Measurements from ENCODE around the gene TESK2. TPM values are rescaled to one million over a fixed set of nuclear protein-coding genes. Genes with fewer than 3 reads are reported as not detected.

The TESK2 gene
- total RNA-seq, 1 donor from 2014 or later: 8.0 TPM

DNA sequence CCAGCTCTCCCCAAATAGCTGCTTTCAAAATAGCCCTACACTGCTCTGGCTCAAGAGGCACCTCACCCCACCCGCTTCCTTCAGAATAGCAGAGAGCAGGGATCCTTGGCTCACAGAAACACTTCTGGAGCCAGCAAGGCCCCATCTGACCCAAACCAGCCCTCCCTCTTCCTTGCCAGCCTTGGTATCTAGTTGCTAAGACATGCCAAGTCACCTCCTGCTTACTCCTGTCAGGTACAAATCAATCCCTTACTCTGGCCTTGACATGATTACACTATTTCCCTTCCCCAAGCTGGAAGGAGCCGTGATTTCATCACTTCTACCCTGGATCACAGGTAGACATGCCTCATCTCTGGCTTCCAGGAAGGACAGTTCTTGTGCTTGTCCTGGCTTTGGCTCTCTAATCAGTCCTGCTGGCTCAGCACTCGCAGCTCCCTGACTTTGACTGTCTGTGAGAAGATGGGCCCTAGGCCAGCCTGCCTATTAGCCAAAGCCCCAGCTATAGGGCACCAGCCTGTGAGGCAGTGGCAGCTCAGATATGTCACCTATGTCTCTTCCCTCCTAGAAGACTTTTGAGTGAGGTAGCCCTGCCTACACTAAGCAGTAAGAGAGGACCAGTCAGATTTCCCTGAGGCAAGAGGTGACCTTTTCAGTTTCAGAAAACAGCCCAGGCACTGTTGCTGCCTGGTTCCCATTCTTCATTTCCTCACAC lies 141.8 kb downstream of the TESK2 start:
- H3K27me3 Mint-ChIP-seq (ENCODE audit: unreplicated experiment): peaks cover 1% of the 10 kb centered on the region
- H3K36me3 Mint-ChIP-seq (ENCODE audit: low read depth, unreplicated experiment): peaks cover 23% of the 10 kb centered on the region
- TF ChIP-seq, protein P1, sequence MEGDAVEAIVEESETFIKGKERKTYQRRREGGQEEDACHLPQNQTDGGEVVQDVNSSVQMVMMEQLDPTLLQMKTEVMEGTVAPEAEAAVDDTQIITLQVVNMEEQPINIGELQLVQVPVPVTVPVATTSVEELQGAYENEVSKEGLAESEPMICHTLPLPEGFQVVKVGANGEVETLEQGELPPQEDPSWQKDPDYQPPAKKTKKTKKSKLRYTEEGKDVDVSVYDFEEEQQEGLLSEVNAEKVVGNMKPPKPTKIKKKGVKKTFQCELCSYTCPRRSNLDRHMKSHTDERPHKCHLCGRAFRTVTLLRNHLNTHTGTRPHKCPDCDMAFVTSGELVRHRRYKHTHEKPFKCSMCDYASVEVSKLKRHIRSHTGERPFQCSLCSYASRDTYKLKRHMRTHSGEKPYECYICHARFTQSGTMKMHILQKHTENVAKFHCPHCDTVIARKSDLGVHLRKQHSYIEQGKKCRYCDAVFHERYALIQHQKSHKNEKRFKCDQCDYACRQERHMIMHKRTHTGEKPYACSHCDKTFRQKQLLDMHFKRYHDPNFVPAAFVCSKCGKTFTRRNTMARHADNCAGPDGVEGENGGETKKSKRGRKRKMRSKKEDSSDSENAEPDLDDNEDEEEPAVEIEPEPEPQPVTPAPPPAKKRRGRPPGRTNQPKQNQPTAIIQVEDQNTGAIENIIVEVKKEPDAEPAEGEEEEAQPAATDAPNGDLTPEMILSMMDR (IDR thresholded peaks at IDR 0.05; ENCODE audit: unreplicated experiment): no peak
- DNase-seq (ENCODE audit: low spot score): no peak
- H3K4me1 Mint-ChIP-seq (ENCODE audit: unreplicated experiment): peaks cover 15% of the 10 kb centered on the region
- peak overlapping the region; percentile 32 for H3K27ac Mint-ChIP-seq (ENCODE audit: unreplicated experiment)
- no peak overlapping the region for H3K4me3 Mint-ChIP-seq (ENCODE audit: unreplicated experiment)
- H3K9me3 Mint-ChIP-seq (ENCODE audit: unreplicated experiment): no peaks in the 10 kb centered on the region

GRCh38 chr1:45348609-45348965 lies 142.4 kb downstream of the TESK2 start:
- H3K36me3 Mint-ChIP-seq (ENCODE audit: low read depth, unreplicated experiment): peaks cover 28% of the 10 kb centered on the region
- peaks cover 1% of the 10 kb centered on the region for H3K27me3 Mint-ChIP-seq (ENCODE audit: unreplicated experiment)
- no peak for DNase-seq (ENCODE audit: low spot score)
- TF ChIP-seq, protein P1 (IDR thresholded peaks at IDR 0.05; ENCODE audit: unreplicated experiment): no peak
- no peak overlapping the region for H3K27ac Mint-ChIP-seq (ENCODE audit: unreplicated experiment)
- H3K9me3 Mint-ChIP-seq (ENCODE audit: unreplicated experiment): no peaks in the 10 kb centered on the region
- H3K4me3 Mint-ChIP-seq (ENCODE audit: unreplicated experiment): no peak overlapping the region
- H3K4me1 Mint-ChIP-seq (ENCODE audit: unreplicated experiment): peaks cover 15% of the 10 kb centered on the region

DNA sequence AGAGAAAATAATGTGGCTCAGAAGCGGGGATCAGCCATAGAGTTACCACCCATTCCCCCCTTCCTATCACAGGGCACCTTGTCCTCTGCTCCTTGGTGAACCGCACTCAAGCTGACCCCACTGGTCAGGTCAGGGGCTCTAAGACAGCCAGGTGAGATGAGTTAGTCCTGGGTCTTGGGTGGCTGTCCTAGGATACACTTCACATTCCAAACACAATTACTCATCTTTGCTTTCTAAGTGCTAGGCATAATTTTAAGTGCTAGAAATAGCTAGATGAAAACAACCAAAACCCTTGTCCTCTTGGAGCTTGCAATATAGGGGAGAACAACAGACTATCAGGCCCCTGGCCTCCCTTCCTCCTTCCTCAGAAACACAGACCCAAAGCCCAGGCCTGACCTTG lies 142.9 kb downstream of the TESK2 start:
- Mint-ChIP-seq H3K4me1 (ENCODE audit: unreplicated experiment) (peaks cover 15% of the 10 kb centered on the region), H3K9me3 (ENCODE audit: unreplicated experiment) (no peaks in the 10 kb centered on the region), H3K27ac (ENCODE audit: unreplicated experiment) (no peak overlapping the region), H3K27me3 (ENCODE audit: unreplicated experiment) (peaks cover 1% of the 10 kb centered on the region), H3K4me3 (ENCODE audit: unreplicated experiment) (no peak overlapping the region), H3K36me3 (ENCODE audit: low read depth, unreplicated experiment) (peaks cover 29% of the 10 kb centered on the region)
- DNase-seq (ENCODE audit: low spot score): no peak
- TF ChIP-seq, protein P1 (IDR thresholded peaks at IDR 0.05; ENCODE audit: unreplicated experiment): no peak

- Mint-ChIP-seq H3K27ac (ENCODE audit: unreplicated experiment) (no peak overlapping the region), H3K4me1 (ENCODE audit: unreplicated experiment) (peaks cover 21% of the 10 kb centered on the region), H3K9me3 (ENCODE audit: unreplicated experiment) (no peaks in the 10 kb centered on the region), H3K36me3 (ENCODE audit: low read depth, unreplicated experiment) (peaks cover 34% of the 10 kb centered on the region), H3K27me3 (ENCODE audit: unreplicated experiment) (peaks cover 3% of the 10 kb centered on the region), H3K4me3 (ENCODE audit: unreplicated experiment) (no peak overlapping the region)
- TF ChIP-seq, protein P1 (IDR thresholded peaks at IDR 0.05; ENCODE audit: unreplicated experiment): no peak
- no peak for DNase-seq (ENCODE audit: low spot score)
Measured at GRCh38 chr1:45346473-45346872, 144.5 kb downstream of the TESK2 start.

GRCh38 chr1:45345014-45345413 lies 145.9 kb downstream of the TESK2 start:
- DNase-seq (ENCODE audit: low spot score): no peak
- H3K4me1 Mint-ChIP-seq (ENCODE audit: unreplicated experiment): peaks cover 29% of the 10 kb centered on the region
- H3K4me3 Mint-ChIP-seq (ENCODE audit: unreplicated experiment): peak overlapping the region; percentile 34
- peaks cover 34% of the 10 kb centered on the region for H3K36me3 Mint-ChIP-seq (ENCODE audit: low read depth, unreplicated experiment)
- H3K27ac Mint-ChIP-seq (ENCODE audit: unreplicated experiment): peak overlapping the region; percentile 39
- TF ChIP-seq, protein P1 (IDR thresholded peaks at IDR 0.05; ENCODE audit: unreplicated experiment): no peak
- H3K9me3 Mint-ChIP-seq (ENCODE audit: unreplicated experiment): no peaks in the 10 kb centered on the region
- peaks cover 3% of the 10 kb centered on the region for H3K27me3 Mint-ChIP-seq (ENCODE audit: unreplicated experiment)
